ENCODE data around the gene TTI1.

TTI1 gene

GRCh38 chr20:37934634-37935375, 98.5 kb downstream of the TTI1 start:
- DNase-seq = peak; percentile 14

- peak; percentile 9 for DNase-seq
Measured at GRCh38 chr20:37933786-37934633, 99.2 kb downstream of the TTI1 start.

Measured in 8988T (cell line).